DLD1 (cell line): ENCODE results near the gene ARHGEF1.

Experiments
- in situ Hi-C: cut with HindIII; loops from 2 replicates; pipeline ENCODE4 v1.10.0; 2017; ENCODE audit warnings: low sequenced_read_pairs

ARHGEF1 gene

GRCh38 chr19:41882568-41883462 is at the start of gene ARHGEF1:
TSS of gene ARHGEF1 (plus strand) at chr19:41883184. CDS start at chr19:41888083, 4,899 bp downstream.
- in situ Hi-C loops = no loop called here

- in situ Hi-C loops = no loop called here
Observed at GRCh38 chr19:41837981-41838708, 44.8 kb upstream of the ARHGEF1 start.

- in situ Hi-C loops = no loop called here
Observed at GRCh38 chr19:41839211-41839610, 43.8 kb upstream of the ARHGEF1 start.

GRCh38 chr19:41843371-41843770 is 39.6 kb upstream of the ARHGEF1 start:
- in situ Hi-C loops = no loop called here

GRCh38 chr19:41844601-41845000 is 38.4 kb upstream of the ARHGEF1 start, which contains the start of gene LYPD4:
TSS of gene LYPD4 (minus strand) at chr19:41844683. CDS start at chr19:41839285, 5,398 bp downstream.
- in situ Hi-C loops = no loop called here

GRCh38 chr19:41845001-41845050 is 38.2 kb upstream of the ARHGEF1 start, which contains the start of gene DMRTC2:
TSS of gene DMRTC2 (plus strand) at chr19:41845042. CDS start at chr19:41847429, 2,387 bp downstream.
- in situ Hi-C loops = no loop called here

GRCh38 chr19:41845051-41845590 is 37.9 kb upstream of the ARHGEF1 start:
- in situ Hi-C loops = no loop called here

GRCh38 chr19:41847351-41848105 is 35.5 kb upstream of the ARHGEF1 start:
- in situ Hi-C loops = no loop called here

- in situ Hi-C loops = no loop called here
Observed at GRCh38 chr19:41848666-41849065, 34.3 kb upstream of the ARHGEF1 start.

- in situ Hi-C loops = no loop called here
Observed at GRCh38 chr19:41849067-41849466, 33.9 kb upstream of the ARHGEF1 start.

GRCh38 chr19:41850381-41850780 is 32.6 kb upstream of the ARHGEF1 start:
- in situ Hi-C loops = loop anchor here (10.0 kb wide), 1 partner anchor 104 kb away; the partner anchor contains the start of gene RABAC1

GRCh38 chr19:41851456-41851855 is 31.5 kb upstream of the ARHGEF1 start:
- in situ Hi-C loops = loop anchor here (10.0 kb wide), 1 partner anchor 103 kb away; the partner anchor contains the start of gene RABAC1

GRCh38 chr19:41853344-41853743 is 29.6 kb upstream of the ARHGEF1 start:
- in situ Hi-C loops = loop anchor here (10.0 kb wide), 1 partner anchor 101 kb away; the partner anchor contains the start of gene RABAC1

GRCh38 chr19:41853768-41854167 is 29.2 kb upstream of the ARHGEF1 start:
- in situ Hi-C loops = loop anchor here (10.0 kb wide), 1 partner anchor 101 kb away; the partner anchor contains the start of gene RABAC1

GRCh38 chr19:41859213-41859617 is 23.8 kb upstream of the ARHGEF1 start:
- in situ Hi-C loops = loop anchor here (10.0 kb wide), 1 partner anchor 96 kb away; the partner anchor contains the start of gene RABAC1

GRCh38 chr19:41859618-41860418 is 23.2 kb upstream of the ARHGEF1 start, which contains the start of gene RPS19:
TSS of gene RPS19 (plus strand) at chr19:41860255. CDS start at chr19:41860775, 520 bp downstream.
- in situ Hi-C loops = loop anchor here (10.0 kb wide), 1 partner anchor 95 kb away; the partner anchor contains the start of gene RABAC1

GRCh38 chr19:41860419-41861115 is 22.4 kb upstream of the ARHGEF1 start:
- in situ Hi-C loops = no loop called here

GRCh38 chr19:41861116-41861768 is 21.7 kb upstream of the ARHGEF1 start:
- in situ Hi-C loops = no loop called here

- in situ Hi-C loops = no loop called here
Observed at GRCh38 chr19:41861846-41862245, 21.1 kb upstream of the ARHGEF1 start.
